ENCODE results near the gene CDC42BPG.
A peak's percentile ranks its signal among the peaks of the same experiment; 100 is the strongest.

DNA sequence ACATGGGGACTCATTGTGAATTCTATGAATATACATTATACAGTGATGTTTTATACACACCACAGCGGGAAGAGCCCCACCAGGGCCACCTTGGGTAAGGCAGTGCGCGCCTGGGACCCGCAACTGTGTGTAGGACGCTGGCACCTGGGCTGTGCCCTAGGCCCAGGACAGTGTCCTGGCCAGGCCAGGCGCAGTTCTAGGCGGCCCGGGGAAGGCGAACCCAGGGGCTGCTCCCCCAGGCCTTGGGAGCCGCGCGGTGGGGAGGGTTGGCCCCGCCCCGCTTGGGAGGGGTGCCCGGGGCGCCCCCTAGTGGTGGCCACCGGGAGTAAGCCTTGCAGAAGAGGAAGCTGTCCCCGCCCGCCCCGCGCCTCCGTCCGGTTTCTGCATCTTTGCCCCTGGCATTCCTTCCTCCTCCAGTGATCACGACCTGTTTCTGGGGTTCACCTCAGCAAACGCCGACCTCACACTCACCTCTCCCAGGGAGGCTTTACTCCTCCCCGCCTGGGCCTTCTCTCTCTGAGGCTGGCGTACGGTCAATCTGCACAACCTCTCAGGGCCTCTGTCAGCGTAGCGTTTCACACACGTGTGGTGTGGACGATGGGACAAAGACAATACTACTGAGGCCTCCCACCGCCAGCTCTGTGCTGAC lies 43.4 kb upstream of the CDC42BPG start:
- TF ChIP-seq POLR2A (IDR thresholded peaks at IDR 0.05) (no peak), POLR2AphosphoS5 (IDR thresholded peaks at IDR 0.05) (peak; percentile 55)
- TF ChIP-seq, protein P1, sequence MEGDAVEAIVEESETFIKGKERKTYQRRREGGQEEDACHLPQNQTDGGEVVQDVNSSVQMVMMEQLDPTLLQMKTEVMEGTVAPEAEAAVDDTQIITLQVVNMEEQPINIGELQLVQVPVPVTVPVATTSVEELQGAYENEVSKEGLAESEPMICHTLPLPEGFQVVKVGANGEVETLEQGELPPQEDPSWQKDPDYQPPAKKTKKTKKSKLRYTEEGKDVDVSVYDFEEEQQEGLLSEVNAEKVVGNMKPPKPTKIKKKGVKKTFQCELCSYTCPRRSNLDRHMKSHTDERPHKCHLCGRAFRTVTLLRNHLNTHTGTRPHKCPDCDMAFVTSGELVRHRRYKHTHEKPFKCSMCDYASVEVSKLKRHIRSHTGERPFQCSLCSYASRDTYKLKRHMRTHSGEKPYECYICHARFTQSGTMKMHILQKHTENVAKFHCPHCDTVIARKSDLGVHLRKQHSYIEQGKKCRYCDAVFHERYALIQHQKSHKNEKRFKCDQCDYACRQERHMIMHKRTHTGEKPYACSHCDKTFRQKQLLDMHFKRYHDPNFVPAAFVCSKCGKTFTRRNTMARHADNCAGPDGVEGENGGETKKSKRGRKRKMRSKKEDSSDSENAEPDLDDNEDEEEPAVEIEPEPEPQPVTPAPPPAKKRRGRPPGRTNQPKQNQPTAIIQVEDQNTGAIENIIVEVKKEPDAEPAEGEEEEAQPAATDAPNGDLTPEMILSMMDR (IDR thresholded peaks at IDR 0.05) = peak; percentile 91 to 96 (median 95)
